Neural crest cell (in vitro differentiated cells): ENCODE measurements around the gene MEGF11. TPM values are rescaled to one million over a fixed set of nuclear protein-coding genes. Genes with fewer than 3 reads are reported as not detected.

Experiments
- DNase-seq: peaks from one replicate; pipeline ENCODE4 v3.0.0; 2021; ENCODE audit warnings: low read depth, mixed read lengths, low spot score
- H3K27ac Mint-ChIP-seq: one replicate; pipeline ENCODE4 v1.8.0; 2021; ENCODE audit warnings: mild to moderate bottlenecking, mixed read lengths; ENCODE audit not compliant: unreplicated experiment
- H3K27me3 Mint-ChIP-seq: 2 replicates; pipeline ENCODE4 v1.8.0; 2021; ENCODE audit warnings: low read depth, mild to moderate bottlenecking, mixed read lengths
- H3K36me3 Mint-ChIP-seq: 2 replicates; pipeline ENCODE4 v1.8.0; 2021; ENCODE audit warnings: low read depth, mild to moderate bottlenecking, mixed read lengths
- H3K4me1 Mint-ChIP-seq: 2 replicates; pipeline ENCODE4 v1.8.0; 2021; ENCODE audit warnings: mixed read lengths
- H3K4me3 Mint-ChIP-seq: one replicate; pipeline ENCODE4 v1.8.0; 2021; ENCODE audit warnings: mild to moderate bottlenecking, mixed read lengths
- H3K9me3 Mint-ChIP-seq: 2 replicates; pipeline ENCODE4 v1.8.0; 2021; ENCODE audit warnings: mixed read lengths
- CTCF ChIP-seq: fragments of 200-600 bp; sonication (generic); conservative IDR thresholded peaks from 2 replicates; pipeline ENCODE4 v1.5.0; 2021; ENCODE audit warnings: antibody characterized with exemption, mild to moderate bottlenecking
- total RNA-seq: library from RNA; stranded (reverse); gene quantifications from 2 replicates; pipeline ENCODE4 v1.2.1, GENCODE V29; 2021

The MEGF11 gene
- total RNA-seq, 1 donor from 2014 or later: 0.49 TPM

- H3K36me3 Mint-ChIP-seq: no peaks in the 10 kb centered on the region
- H3K27me3 Mint-ChIP-seq: peaks cover 64% of the 10 kb centered on the region
- no peak overlapping the region for H3K4me3 Mint-ChIP-seq
- H3K9me3 Mint-ChIP-seq: no peaks in the 10 kb centered on the region
- no peak overlapping the region for H3K27ac Mint-ChIP-seq
- TF ChIP-seq CTCF: no peak
- peaks cover 8% of the 10 kb centered on the region for H3K4me1 Mint-ChIP-seq
- DNase-seq: no peak
Measured at GRCh38 chr15:65987100-65987499, 266.4 kb downstream of the MEGF11 start.

- Mint-ChIP-seq H3K9me3 (no peaks in the 10 kb centered on the region), H3K4me3 (no peak overlapping the region), H3K36me3 (no peaks in the 10 kb centered on the region), H3K4me1 (peaks cover 8% of the 10 kb centered on the region), H3K27me3 (peaks cover 63% of the 10 kb centered on the region), H3K27ac (no peak overlapping the region)
- no peak for TF ChIP-seq CTCF
- DNase-seq: no peak
Measured at GRCh38 chr15:65986416-65986815, 267.1 kb downstream of the MEGF11 start.

GRCh38 chr15:65985387-65985786, 268.2 kb downstream of the MEGF11 start:
- no peak for DNase-seq
- peaks cover 12% of the 10 kb centered on the region for H3K4me1 Mint-ChIP-seq
- peak overlapping the region; percentile 4 for H3K27ac Mint-ChIP-seq
- no peak for TF ChIP-seq CTCF
- no peaks in the 10 kb centered on the region for H3K36me3 Mint-ChIP-seq
- H3K4me3 Mint-ChIP-seq: no peak overlapping the region
- peaks cover 64% of the 10 kb centered on the region for H3K27me3 Mint-ChIP-seq
- no peaks in the 10 kb centered on the region for H3K9me3 Mint-ChIP-seq

- no peak for DNase-seq
- H3K4me3 Mint-ChIP-seq: peak overlapping the region; percentile 29
- H3K4me1 Mint-ChIP-seq: peaks cover 12% of the 10 kb centered on the region
- TF ChIP-seq CTCF: no peak
- no peaks in the 10 kb centered on the region for H3K36me3 Mint-ChIP-seq
- no peak overlapping the region for H3K27ac Mint-ChIP-seq
- H3K27me3 Mint-ChIP-seq: peaks cover 59% of the 10 kb centered on the region
- H3K9me3 Mint-ChIP-seq: no peaks in the 10 kb centered on the region
Measured at GRCh38 chr15:65982627-65983322, 270.8 kb downstream of the MEGF11 start.

- H3K27ac Mint-ChIP-seq: no peak overlapping the region
- H3K36me3 Mint-ChIP-seq: no peaks in the 10 kb centered on the region
- peaks cover 12% of the 10 kb centered on the region for H3K4me1 Mint-ChIP-seq
- peak; percentile 45 for DNase-seq
- peak; percentile 55 for TF ChIP-seq CTCF
- H3K4me3 Mint-ChIP-seq: no peak overlapping the region
- peaks cover 58% of the 10 kb centered on the region for H3K27me3 Mint-ChIP-seq
- H3K9me3 Mint-ChIP-seq: no peaks in the 10 kb centered on the region
Measured at GRCh38 chr15:65981837-65982626, 271.5 kb downstream of the MEGF11 start.
